GM19467 (cell line): ENCODE data around the gene RAB6C.
"Not testable (repeated sequence)": the region's sequence is repeated elsewhere in the genome, so short reads cannot be mapped to it uniquely, and the experiment has no call there.

Experiments
- ATAC-seq: cut with Tn5 transposase; IDR thresholded peaks from one replicate; pipeline ENCODE4 v1.9.1; 2021; ENCODE audit warnings: mild to moderate bottlenecking, moderate library complexity; ENCODE audit not compliant: unreplicated experiment

The RAB6C gene

GRCh38 chr2:129979629-129980155 is at the start of gene RAB6C:
TSS of gene RAB6C (plus strand) at chr2:129979666. CDS start at chr2:129980116, 450 bp downstream.
- not testable (repeated sequence) for ATAC-seq

- ATAC-seq: no peak
Measured at GRCh38 chr2:129930451-129930850, 49.0 kb upstream of the RAB6C start.

- not testable (repeated sequence) for ATAC-seq
Measured at GRCh38 chr2:129933387-129933786, 46.1 kb upstream of the RAB6C start.

- no peak for ATAC-seq
Measured at GRCh38 chr2:129934044-129934822, 45.2 kb upstream of the RAB6C start.

- no peak for ATAC-seq
Measured at GRCh38 chr2:129935118-129935517, 44.3 kb upstream of the RAB6C start.

GRCh38 chr2:129936334-129936934 is 43.0 kb upstream of the RAB6C start:
- no peak for ATAC-seq

GRCh38 chr2:129938850-129939471 is 40.5 kb upstream of the RAB6C start:
- ATAC-seq: not testable (repeated sequence)

GRCh38 chr2:129943456-129943855 is 36.0 kb upstream of the RAB6C start:
- not testable (repeated sequence) for ATAC-seq

- ATAC-seq: no peak
Measured at GRCh38 chr2:129945557-129945956, 33.9 kb upstream of the RAB6C start.

GRCh38 chr2:129947712-129948111 is 31.8 kb upstream of the RAB6C start:
- not testable (repeated sequence) for ATAC-seq

- ATAC-seq: not testable (repeated sequence)
Measured at GRCh38 chr2:129956171-129956570, 23.3 kb upstream of the RAB6C start.

- ATAC-seq: no peak
Measured at GRCh38 chr2:129957891-129958290, 21.6 kb upstream of the RAB6C start.

GRCh38 chr2:129958736-129959135 is 20.7 kb upstream of the RAB6C start:
- ATAC-seq: not testable (repeated sequence)

- ATAC-seq: not testable (repeated sequence)
Measured at GRCh38 chr2:129968605-129969004, 10.9 kb upstream of the RAB6C start.

- ATAC-seq: no peak
Measured at GRCh38 chr2:129975016-129975774, 4.3 kb upstream of the RAB6C start.

GRCh38 chr2:129976969-129977368 is 2.5 kb upstream of the RAB6C start:
- not testable (repeated sequence) for ATAC-seq

GRCh38 chr2:129977986-129978385 is 1.5 kb upstream of the RAB6C start:
- ATAC-seq: no peak

GRCh38 chr2:129980246-129980645 is 780 bp downstream of the RAB6C start:
- not testable (repeated sequence) for ATAC-seq

- ATAC-seq: not testable (repeated sequence)
Measured at GRCh38 chr2:129981689-129982088, 2.2 kb downstream of the RAB6C start.

GRCh38 chr2:129984426-129984825 is 5.0 kb downstream of the RAB6C start:
- ATAC-seq: no peak
